Measurements from ENCODE around the gene ABCA7.

- TF ChIP-seq ELF4 (IDR thresholded peaks at IDR 0.05) (no peak), BHLHE40 (IDR thresholded peaks at IDR 0.05; ENCODE audit: borderline replicate concordance) (no peak), HDGF (IDR thresholded peaks at IDR 0.05; ENCODE audit: borderline replicate concordance) (no peak), FOXK2 (IDR thresholded peaks at IDR 0.05) (no peak), SUZ12 (IDR thresholded peaks at IDR 0.05) (no peak), CTBP1 (IDR thresholded peaks at IDR 0.05; ENCODE audit: borderline replicate concordance) (no peak), TARDBP (IDR thresholded peaks at IDR 0.05) (no peak), PKNOX1 (IDR thresholded peaks at IDR 0.05) (no peak), SP1 (IDR thresholded peaks at IDR 0.05) (no peak), NFRKB (IDR thresholded peaks at IDR 0.05) (no peak), ARNT (IDR thresholded peaks at IDR 0.05) (no peak), FOXM1 (IDR thresholded peaks at IDR 0.05; ENCODE audit: borderline replicate concordance) (no peak), ZNF384 (IDR thresholded peaks at IDR 0.05) (no peak), FOXA1 (IDR thresholded peaks at IDR 0.05) (no peak)
Measured at GRCh38 chr19:1057176-1057855, 17.4 kb downstream of the ABCA7 start.

Data from HEK293T (cell line).